ENCODE measurements around the gene PTPRR. TPM values are rescaled to one million over a fixed set of nuclear protein-coding genes. Genes with fewer than 3 reads are reported as not detected.

The PTPRR gene
- polyA plus RNA-seq, 2 of the 4 experiments (the other 2 are of a cell fraction) = 0.13 to 0.15 TPM

GRCh38 chr12:70829070-70829469 is 91.5 kb downstream of the PTPRR start:
- no peak for ATAC-seq
- DNase-seq (ENCODE audit: low read depth in 1 of 2, low spot score in 1 of 2) = no peak
- CTCF ChIA-PET = no interaction called here
- Histone ChIP-seq H3K27ac (no peak overlapping the region), H3K4me3 (no peak overlapping the region), H3K9me3 (no peaks in the 10 kb centered on the region), H3K4me2 (no peak overlapping the region), H3K4me1 (no peaks in the 10 kb centered on the region)
- peak; percentile 81 for TF ChIP-seq ZC3H11A (IDR thresholded peaks at IDR 0.05)
- TF ChIP-seq RARB (CRISPR knock-in tag; IDR thresholded peaks at IDR 0.05) = no peak
- WGBS (ENCODE audit: missing lambda C conversion rate) = 3% methylated on average over 1 of the region's 1 CpG
- POLR2A ChIA-PET = no interaction called here
- FAIRE-seq = no peak

GRCh38 chr12:70828351-70828750 is 92.2 kb downstream of the PTPRR start:
- no peak for TF ChIP-seq BHLHE40 (IDR thresholded peaks at IDR 0.05; ENCODE audit: low read depth, low read length)
- no peak for TF ChIP-seq E2F6 (IDR thresholded peaks at IDR 0.05; ENCODE audit: borderline replicate concordance, low read depth)
- TF ChIP-seq, protein P1, sequence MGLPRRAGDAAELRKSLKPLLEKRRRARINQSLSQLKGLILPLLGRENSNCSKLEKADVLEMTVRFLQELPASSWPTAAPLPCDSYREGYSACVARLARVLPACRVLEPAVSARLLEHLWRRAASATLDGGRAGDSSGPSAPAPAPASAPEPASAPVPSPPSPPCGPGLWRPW (IDR thresholded peaks at IDR 0.05) = no peak
- TF ChIP-seq KDM5A (IDR thresholded peaks at IDR 0.05) = no peak
- no peak for TF ChIP-seq JUN (IDR thresholded peaks at IDR 0.05)
- TF ChIP-seq CBX8 (IDR thresholded peaks at IDR 0.05) = no peak
- no peak for TF ChIP-seq MAX (IDR thresholded peaks at IDR 0.05)
- no peak for TF ChIP-seq REST (IDR thresholded peaks at IDR 0.05)
- 3% methylated on average over 2 of the region's 2 CpGs for WGBS (ENCODE audit: missing lambda C conversion rate)
- no peak for DNase-seq (ENCODE audit: low read depth in 1 of 2, low spot score in 1 of 2)

GRCh38 chr12:70826156-70826555 is 94.4 kb downstream of the PTPRR start:
- no peaks in the 10 kb centered on the region for H3K4me1 ChIP-seq
- no peak overlapping the region for H3K4me2 ChIP-seq
- WGBS (ENCODE audit: missing lambda C conversion rate) = 39% methylated on average over 3 of the region's 3 CpGs
- no peaks in the 10 kb centered on the region for H3K9me3 ChIP-seq
- DNase-seq (ENCODE audit: low read depth in 1 of 2, low spot score in 1 of 2) (no peak), FAIRE-seq (no peak), ATAC-seq (no peak)
- no peak overlapping the region for H3K4me3 ChIP-seq
- H3K27ac ChIP-seq = no peak overlapping the region
- CTCF ChIA-PET = no interaction called here
- POLR2A ChIA-PET = no interaction called here
- TF ChIP-seq, protein P1 (IDR thresholded peaks at IDR 0.05) = no peak

More at GRCh38 chr12:70828351-70828750, 92.2 kb downstream of the PTPRR start:
- H3K4me3 ChIP-seq = no peak overlapping the region
- no peak for ATAC-seq
- no peak overlapping the region for H3K4me2 ChIP-seq
- no peaks in the 10 kb centered on the region for H3K9me3 ChIP-seq
- no peaks in the 10 kb centered on the region for H3K4me1 ChIP-seq
- CTCF ChIA-PET = no interaction called here
- no peak overlapping the region for H3K27ac ChIP-seq
- no peak for FAIRE-seq
- POLR2A ChIA-PET = no interaction called here

DNA sequence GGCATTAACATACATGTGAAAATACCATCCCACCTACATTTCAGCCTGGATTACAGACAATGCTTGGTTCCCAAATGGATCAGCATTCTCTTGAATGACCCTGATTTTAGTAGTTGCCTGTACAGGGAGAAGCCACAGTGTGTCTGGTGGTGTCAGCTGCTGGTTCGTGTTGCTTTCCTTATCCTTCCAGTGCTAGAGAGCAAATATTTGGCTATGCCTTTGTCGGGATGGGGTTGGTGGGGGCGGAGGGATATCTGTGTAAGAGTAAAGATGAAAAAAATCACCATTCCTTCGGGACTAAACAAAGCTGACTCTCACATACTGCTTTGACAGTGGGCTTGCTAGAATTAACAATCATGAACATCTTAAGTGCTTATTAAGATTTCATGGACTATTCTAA is 96.0 kb downstream of the PTPRR start:
- CTCF ChIA-PET = no interaction called here
- 17% methylated on average over 4 of the region's 4 CpGs for WGBS (ENCODE audit: missing lambda C conversion rate)
- no peak for ATAC-seq

More for the DNA sequence above, 96.0 kb downstream of the PTPRR start:
- Histone ChIP-seq H3K4me2 (no peak overlapping the region), H3K4me3 (no peak overlapping the region), H3K9me3 (no peaks in the 10 kb centered on the region), H3K27ac (no peak overlapping the region), H3K4me1 (no peaks in the 10 kb centered on the region)
- DNase-seq (ENCODE audit: low read depth in 1 of 2, low spot score in 1 of 2) (no peak), FAIRE-seq (no peak)
- TF ChIP-seq, protein P2, sequence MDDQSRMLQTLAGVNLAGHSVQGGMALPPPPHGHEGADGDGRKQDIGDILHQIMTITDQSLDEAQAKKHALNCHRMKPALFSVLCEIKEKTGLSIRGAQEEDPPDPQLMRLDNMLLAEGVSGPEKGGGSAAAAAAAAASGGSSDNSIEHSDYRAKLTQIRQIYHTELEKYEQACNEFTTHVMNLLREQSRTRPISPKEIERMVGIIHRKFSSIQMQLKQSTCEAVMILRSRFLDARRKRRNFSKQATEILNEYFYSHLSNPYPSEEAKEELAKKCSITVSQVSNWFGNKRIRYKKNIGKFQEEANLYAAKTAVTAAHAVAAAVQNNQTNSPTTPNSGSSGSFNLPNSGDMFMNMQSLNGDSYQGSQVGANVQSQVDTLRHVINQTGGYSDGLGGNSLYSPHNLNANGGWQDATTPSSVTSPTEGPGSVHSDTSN (IDR thresholded peaks at IDR 0.05) = no peak
- TF ChIP-seq REST (IDR thresholded peaks at IDR 0.05) (no peak), CHD4 (IDR thresholded peaks at IDR 0.05; ENCODE audit: borderline replicate concordance) (no peak), RNF2 (IDR thresholded peaks at IDR 0.05; ENCODE audit: borderline replicate concordance, low read depth) (no peak), ZFP36 (IDR thresholded peaks at IDR 0.05; ENCODE audit: borderline replicate concordance, partially characterized antibody) (no peak)
- POLR2A ChIA-PET = no interaction called here
